Measurements from ENCODE around the gene SLC9A9. TPM values are rescaled to one million over a fixed set of nuclear protein-coding genes. Genes with fewer than 3 reads are reported as not detected.

SLC9A9 gene
- total RNA-seq, 1 experiment from 2014 or later, result 1.5 TPM

DNA sequence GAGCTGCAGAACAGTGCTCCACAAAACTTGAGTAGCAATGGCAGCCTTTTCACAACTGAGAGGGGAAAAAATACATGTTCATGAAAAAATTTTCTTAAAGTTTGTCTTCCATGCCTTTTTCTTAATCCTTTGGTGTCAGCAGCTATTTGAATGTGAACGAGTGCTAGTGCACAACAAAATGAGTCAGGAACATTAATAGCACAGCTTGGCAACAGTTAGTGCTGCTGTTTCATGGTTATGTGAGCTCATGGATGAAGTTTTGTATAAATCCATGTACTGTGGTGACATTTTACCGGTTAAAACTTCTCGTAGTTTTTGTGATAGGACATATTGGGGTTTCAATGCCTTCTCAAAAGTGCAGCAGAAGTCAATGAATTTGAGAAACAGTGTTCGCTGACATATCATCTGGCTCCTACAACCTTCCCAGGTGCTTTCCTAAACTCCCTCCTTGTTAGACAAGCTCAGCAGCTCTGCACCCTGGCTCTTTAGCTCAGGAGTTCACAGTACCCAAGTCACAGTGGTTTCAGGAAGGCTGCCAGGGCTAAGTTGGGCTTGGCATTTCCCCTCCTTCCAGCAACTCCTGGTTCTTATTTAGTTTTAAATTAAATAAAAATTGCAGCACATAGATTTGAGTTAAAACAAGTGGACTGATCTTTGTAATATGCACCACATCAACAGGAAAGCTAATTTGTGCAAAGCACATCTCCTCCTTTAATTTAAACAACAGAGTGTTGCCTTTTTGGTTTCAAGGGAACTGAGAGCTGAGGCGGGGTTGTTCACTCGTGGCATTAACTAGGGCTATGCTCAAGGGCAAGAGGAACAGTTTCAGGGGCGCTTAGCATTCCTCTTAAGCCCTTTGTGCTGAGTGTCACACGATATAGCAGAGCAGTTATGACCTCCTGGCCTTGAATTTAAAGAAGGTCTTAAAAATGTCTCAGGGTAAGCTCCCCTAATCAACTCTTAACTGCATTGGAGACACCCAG is 365.9 kb downstream of the SLC9A9 start:
- H3K36me3 Mint-ChIP-seq (ENCODE audit: insufficient read depth, unreplicated experiment), result peaks cover 4% of the 10 kb centered on the region
- H3K27ac Mint-ChIP-seq (ENCODE audit: unreplicated experiment), result no peak overlapping the region
- CTCF ChIA-PET, result interaction anchor here (0.6 to 1.6 kb wide), 2 partner anchors 71 to 192 kb away, joined by 3 to 5 read pairs; no protein-coding TSS in a partner anchor
- intact Hi-C loops (cut with micrococcal nuclease; ENCODE audit: unreplicated experiment), result no loop called here
- peaks cover 3% of the 10 kb centered on the region for H3K9me3 Mint-ChIP-seq (ENCODE audit: low read depth, unreplicated experiment)
- peaks cover 54% of the 10 kb centered on the region for H3K4me1 Mint-ChIP-seq (ENCODE audit: low read depth, unreplicated experiment)
- no peaks in the 10 kb centered on the region for H3K27me3 Mint-ChIP-seq (ENCODE audit: unreplicated experiment)
- DNase-seq, result peak; percentile 28
- no TSS peak for BruUV-seq (replicated peaks)
- H3K4me3 Mint-ChIP-seq (ENCODE audit: low read depth, unreplicated experiment), result no peak overlapping the region
- TF ChIP-seq, protein P1, sequence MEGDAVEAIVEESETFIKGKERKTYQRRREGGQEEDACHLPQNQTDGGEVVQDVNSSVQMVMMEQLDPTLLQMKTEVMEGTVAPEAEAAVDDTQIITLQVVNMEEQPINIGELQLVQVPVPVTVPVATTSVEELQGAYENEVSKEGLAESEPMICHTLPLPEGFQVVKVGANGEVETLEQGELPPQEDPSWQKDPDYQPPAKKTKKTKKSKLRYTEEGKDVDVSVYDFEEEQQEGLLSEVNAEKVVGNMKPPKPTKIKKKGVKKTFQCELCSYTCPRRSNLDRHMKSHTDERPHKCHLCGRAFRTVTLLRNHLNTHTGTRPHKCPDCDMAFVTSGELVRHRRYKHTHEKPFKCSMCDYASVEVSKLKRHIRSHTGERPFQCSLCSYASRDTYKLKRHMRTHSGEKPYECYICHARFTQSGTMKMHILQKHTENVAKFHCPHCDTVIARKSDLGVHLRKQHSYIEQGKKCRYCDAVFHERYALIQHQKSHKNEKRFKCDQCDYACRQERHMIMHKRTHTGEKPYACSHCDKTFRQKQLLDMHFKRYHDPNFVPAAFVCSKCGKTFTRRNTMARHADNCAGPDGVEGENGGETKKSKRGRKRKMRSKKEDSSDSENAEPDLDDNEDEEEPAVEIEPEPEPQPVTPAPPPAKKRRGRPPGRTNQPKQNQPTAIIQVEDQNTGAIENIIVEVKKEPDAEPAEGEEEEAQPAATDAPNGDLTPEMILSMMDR (IDR thresholded peaks at IDR 0.05; ENCODE audit: unreplicated experiment), result no peak

DNA sequence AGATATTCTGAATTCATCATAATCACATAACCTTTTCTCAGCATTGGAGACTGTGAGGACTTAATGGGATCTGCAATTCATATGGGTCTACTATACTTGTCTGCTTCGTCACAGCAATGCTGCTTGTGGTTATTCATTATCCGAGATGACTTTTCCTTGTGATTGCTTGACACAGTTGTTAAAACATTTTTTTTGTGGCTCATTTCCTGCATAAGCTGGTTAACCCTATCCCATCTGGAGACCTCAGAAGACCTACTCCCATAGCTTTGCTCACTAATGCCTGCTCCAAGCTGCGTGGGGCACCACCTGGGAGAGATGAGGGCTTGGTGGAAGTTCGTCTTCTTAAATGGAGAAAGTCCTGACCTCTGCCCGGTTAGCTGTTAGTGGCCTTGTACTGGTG is 367.9 kb downstream of the SLC9A9 start:
- Mint-ChIP-seq H3K36me3 (ENCODE audit: insufficient read depth, unreplicated experiment) (peaks cover 4% of the 10 kb centered on the region), H3K4me3 (ENCODE audit: low read depth, unreplicated experiment) (peak overlapping the region; percentile 26), H3K4me1 (ENCODE audit: low read depth, unreplicated experiment) (peaks cover 54% of the 10 kb centered on the region), H3K27ac (ENCODE audit: unreplicated experiment) (peak overlapping the region; percentile 82), H3K9me3 (ENCODE audit: low read depth, unreplicated experiment) (peaks cover 3% of the 10 kb centered on the region), H3K27me3 (ENCODE audit: unreplicated experiment) (no peaks in the 10 kb centered on the region)
- peak; percentile 42 for DNase-seq
- no TSS peak for BruUV-seq (replicated peaks)
- CTCF ChIA-PET, result interaction anchor here (1.1 to 1.4 kb wide), 2 partner anchors 29 to 35 kb away, joined by 3 to 4 read pairs; no protein-coding TSS in a partner anchor
- intact Hi-C loops (cut with micrococcal nuclease; ENCODE audit: unreplicated experiment), result no loop called here
- TF ChIP-seq, protein P1 (IDR thresholded peaks at IDR 0.05; ENCODE audit: unreplicated experiment), result no peak

DNA sequence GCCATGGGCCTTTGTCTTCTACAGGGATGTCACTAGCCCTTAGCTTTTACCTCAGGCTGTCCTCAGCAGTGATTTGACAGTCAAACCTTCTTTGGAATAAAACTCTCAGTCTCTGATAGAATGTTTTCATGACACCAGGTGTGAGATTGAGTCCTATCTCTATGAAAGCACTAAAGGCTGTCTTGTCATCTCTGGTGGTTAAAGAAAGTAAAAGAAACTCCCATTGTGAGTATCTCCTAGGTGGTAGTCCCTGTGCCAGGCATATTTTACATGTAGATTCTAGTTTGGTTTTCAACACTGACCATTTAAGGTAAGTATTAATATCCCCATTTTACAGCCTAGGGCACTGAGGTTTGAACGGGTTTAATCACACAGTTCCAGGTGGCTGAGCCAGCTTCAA is 368.5 kb downstream of the SLC9A9 start:
- intact Hi-C loops (cut with micrococcal nuclease; ENCODE audit: unreplicated experiment), result no loop called here
- Mint-ChIP-seq H3K4me1 (ENCODE audit: low read depth, unreplicated experiment) (peaks cover 51% of the 10 kb centered on the region), H3K4me3 (ENCODE audit: low read depth, unreplicated experiment) (peak overlapping the region; percentile 26), H3K27ac (ENCODE audit: unreplicated experiment) (peak overlapping the region; percentile 82), H3K9me3 (ENCODE audit: low read depth, unreplicated experiment) (peaks cover 3% of the 10 kb centered on the region), H3K27me3 (ENCODE audit: unreplicated experiment) (no peaks in the 10 kb centered on the region), H3K36me3 (ENCODE audit: insufficient read depth, unreplicated experiment) (peaks cover 4% of the 10 kb centered on the region)
- no TSS peak for BruUV-seq (replicated peaks)
- TF ChIP-seq, protein P1 (IDR thresholded peaks at IDR 0.05; ENCODE audit: unreplicated experiment), result no peak
- CTCF ChIA-PET, result interaction anchor here (0.7 to 1.4 kb wide), 3 partner anchors 29 to 220 kb away, joined by 3 to 4 read pairs (median 3); no protein-coding TSS in a partner anchor
- no peak for DNase-seq

DNA sequence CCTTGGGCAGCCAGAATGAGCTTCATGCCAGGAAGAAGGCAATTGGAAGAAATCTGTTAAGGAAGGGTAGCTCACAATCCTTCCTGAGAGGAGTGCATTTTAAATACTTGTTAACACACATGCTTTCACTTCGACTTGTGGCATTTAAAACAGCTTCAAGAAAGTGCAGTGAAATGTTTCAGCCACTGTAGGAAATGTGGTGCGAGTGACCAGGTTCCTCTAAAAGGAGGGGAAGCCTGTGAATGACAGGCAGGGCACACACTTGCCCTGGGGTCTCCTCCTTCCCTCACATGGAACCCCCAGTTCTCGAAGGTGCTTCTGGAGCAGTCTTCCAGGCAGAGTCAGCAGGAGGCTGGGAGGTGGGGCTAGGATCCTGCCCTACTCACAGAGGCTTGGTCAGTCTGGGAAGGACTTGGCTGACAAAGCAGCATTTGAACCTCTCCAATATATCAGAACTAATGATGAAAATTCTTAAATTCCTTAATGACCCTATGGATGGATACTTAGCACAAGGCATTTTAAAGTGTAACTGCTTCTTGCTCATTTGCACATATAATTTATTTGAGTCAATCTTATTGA is 370.1 kb downstream of the SLC9A9 start:
- H3K9me3 Mint-ChIP-seq (ENCODE audit: low read depth, unreplicated experiment), result peaks cover 3% of the 10 kb centered on the region
- peaks cover 4% of the 10 kb centered on the region for H3K36me3 Mint-ChIP-seq (ENCODE audit: insufficient read depth, unreplicated experiment)
- intact Hi-C loops (cut with micrococcal nuclease; ENCODE audit: unreplicated experiment), result no loop called here
- no peaks in the 10 kb centered on the region for H3K27me3 Mint-ChIP-seq (ENCODE audit: unreplicated experiment)
- DNase-seq, result no peak
- peaks cover 41% of the 10 kb centered on the region for H3K4me1 Mint-ChIP-seq (ENCODE audit: low read depth, unreplicated experiment)
- no peak overlapping the region for H3K4me3 Mint-ChIP-seq (ENCODE audit: low read depth, unreplicated experiment)
- CTCF ChIA-PET, result no interaction called here
- H3K27ac Mint-ChIP-seq (ENCODE audit: unreplicated experiment), result no peak overlapping the region
- TF ChIP-seq, protein P1 (IDR thresholded peaks at IDR 0.05; ENCODE audit: unreplicated experiment), result no peak
- BruUV-seq (replicated peaks), result no TSS peak

All from Calu3 (cell line).